Endothelial cell of umbilical vein (primary cell): Measurements from ENCODE around the gene ITGA8.

Experiments
- EZH2 ChIP-seq: IDR thresholded peaks from 2 replicates; pipeline ENCODE4 v1.6.1; 2012; ENCODE audit warnings: borderline replicate concordance, low read depth, mild to moderate bottlenecking, moderate library complexity, low read length, inconsistent platforms; ENCODE audit not compliant: severe bottlenecking
- FOS ChIP-seq: IDR thresholded peaks from 2 replicates; pipeline ENCODE4 v1.6.1; 2011; ENCODE audit warnings: mild to moderate bottlenecking, low read length, moderate library complexity, borderline replicate concordance; ENCODE audit not compliant: insufficient read depth
- POLR2A ChIP-seq: IDR thresholded peaks from 2 replicates; pipeline ENCODE4 v1.6.1; 2012; ENCODE audit warnings: low read depth, mild to moderate bottlenecking, control low read depth, low read length
- POLR2AphosphoS5 ChIP-seq: IDR thresholded peaks from 2 replicates; pipeline ENCODE4 v1.6.1; 2012; ENCODE audit warnings: low read depth, mild to moderate bottlenecking, control low read depth, low read length, moderate library complexity; ENCODE audit not compliant: insufficient read depth
- TF ChIP-seq, protein P1 (sequence below), 2 donors: IDR thresholded peaks; 1 replicate in 1 of 2; 2 replicates in 1 of 2; pipeline ENCODE4 v1.5.1; 2011; ENCODE audit warnings: low read length in 2 of 2, mild to moderate bottlenecking in 2 of 2, moderate library complexity in 2 of 2, control low read depth in 1 of 2, inconsistent platforms in 1 of 2, low read depth in 1 of 2; ENCODE audit not compliant: insufficient read depth in 1 of 2; ENCODE audit errors: extremely low read depth in 1 of 2
- TF ChIP-seq, protein P2 (sequence below): IDR thresholded peaks from 2 replicates; pipeline ENCODE4 v1.6.1; 2011; ENCODE audit not compliant: insufficient read depth, insufficient read length

- TF ChIP-seq, protein P1, sequence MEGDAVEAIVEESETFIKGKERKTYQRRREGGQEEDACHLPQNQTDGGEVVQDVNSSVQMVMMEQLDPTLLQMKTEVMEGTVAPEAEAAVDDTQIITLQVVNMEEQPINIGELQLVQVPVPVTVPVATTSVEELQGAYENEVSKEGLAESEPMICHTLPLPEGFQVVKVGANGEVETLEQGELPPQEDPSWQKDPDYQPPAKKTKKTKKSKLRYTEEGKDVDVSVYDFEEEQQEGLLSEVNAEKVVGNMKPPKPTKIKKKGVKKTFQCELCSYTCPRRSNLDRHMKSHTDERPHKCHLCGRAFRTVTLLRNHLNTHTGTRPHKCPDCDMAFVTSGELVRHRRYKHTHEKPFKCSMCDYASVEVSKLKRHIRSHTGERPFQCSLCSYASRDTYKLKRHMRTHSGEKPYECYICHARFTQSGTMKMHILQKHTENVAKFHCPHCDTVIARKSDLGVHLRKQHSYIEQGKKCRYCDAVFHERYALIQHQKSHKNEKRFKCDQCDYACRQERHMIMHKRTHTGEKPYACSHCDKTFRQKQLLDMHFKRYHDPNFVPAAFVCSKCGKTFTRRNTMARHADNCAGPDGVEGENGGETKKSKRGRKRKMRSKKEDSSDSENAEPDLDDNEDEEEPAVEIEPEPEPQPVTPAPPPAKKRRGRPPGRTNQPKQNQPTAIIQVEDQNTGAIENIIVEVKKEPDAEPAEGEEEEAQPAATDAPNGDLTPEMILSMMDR (IDR thresholded peaks at IDR 0.05; ENCODE audit: extremely low read depth in 1 of 2, insufficient read depth in 1 of 2, low read depth in 1 of 2, low read length in 2 of 2) = no peak
- TF ChIP-seq POLR2AphosphoS5 (no peak), POLR2A (no peak), FOS (no peak), EZH2 (no peak)
- TF ChIP-seq, protein P2, sequence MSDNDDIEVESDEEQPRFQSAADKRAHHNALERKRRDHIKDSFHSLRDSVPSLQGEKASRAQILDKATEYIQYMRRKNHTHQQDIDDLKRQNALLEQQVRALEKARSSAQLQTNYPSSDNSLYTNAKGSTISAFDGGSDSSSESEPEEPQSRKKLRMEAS = no peak
Observed at GRCh38 chr10:15632456-15633091, 87.1 kb downstream of the ITGA8 start.
